ENCODE data around the gene ASPSCR1.

The ASPSCR1 gene

DNA sequence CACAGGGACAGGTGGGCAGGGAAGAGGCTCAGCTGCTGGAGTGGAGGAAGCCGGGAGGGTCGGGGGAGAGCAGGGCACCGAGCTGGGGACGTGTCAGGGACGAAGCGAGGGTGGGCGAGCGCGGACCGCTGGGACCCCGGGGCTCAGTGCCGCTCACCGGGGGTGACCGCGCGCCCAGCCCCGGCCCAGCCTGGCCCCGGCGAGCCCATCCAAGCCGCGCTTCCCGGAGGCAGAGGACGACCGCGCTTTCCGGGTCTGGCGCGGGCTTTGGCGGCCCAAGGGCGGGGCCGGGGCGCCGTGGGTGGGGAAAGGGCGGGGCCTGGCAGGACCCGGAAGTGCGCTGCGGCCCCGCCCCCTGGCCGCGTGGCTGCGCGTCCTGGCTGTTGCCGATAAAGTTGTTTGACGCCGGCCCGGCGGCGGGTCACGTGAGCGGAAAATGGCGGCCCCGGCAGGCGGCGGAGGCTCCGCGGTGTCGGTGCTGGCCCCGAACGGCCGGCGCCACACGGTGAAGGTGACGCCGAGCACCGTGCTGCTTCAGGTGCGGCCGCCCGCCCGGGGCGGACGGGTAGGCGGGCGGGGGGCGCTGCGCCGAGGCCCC is at the start of gene ASPSCR1:
ASPSCR1 (plus strand) TSS at position 419 of the 598 bp plus-strand sequence; CDS start at position 437, 18 bp downstream.
- no peak for FAIRE-seq

- peak; percentile 17 for FAIRE-seq
These were observed 49.5 kb upstream of the ASPSCR1 start, which contains the start of gene MAFG for GRCh38 chr17:81927653-81928543. Gene MAFG (minus strand): TSS chr17:81927735. CDS start chr17:81923185, 4,550 bp downstream.

GRCh38 chr17:81928544-81929252 is 48.7 kb upstream of the ASPSCR1 start:
- no peak for FAIRE-seq

DNA sequence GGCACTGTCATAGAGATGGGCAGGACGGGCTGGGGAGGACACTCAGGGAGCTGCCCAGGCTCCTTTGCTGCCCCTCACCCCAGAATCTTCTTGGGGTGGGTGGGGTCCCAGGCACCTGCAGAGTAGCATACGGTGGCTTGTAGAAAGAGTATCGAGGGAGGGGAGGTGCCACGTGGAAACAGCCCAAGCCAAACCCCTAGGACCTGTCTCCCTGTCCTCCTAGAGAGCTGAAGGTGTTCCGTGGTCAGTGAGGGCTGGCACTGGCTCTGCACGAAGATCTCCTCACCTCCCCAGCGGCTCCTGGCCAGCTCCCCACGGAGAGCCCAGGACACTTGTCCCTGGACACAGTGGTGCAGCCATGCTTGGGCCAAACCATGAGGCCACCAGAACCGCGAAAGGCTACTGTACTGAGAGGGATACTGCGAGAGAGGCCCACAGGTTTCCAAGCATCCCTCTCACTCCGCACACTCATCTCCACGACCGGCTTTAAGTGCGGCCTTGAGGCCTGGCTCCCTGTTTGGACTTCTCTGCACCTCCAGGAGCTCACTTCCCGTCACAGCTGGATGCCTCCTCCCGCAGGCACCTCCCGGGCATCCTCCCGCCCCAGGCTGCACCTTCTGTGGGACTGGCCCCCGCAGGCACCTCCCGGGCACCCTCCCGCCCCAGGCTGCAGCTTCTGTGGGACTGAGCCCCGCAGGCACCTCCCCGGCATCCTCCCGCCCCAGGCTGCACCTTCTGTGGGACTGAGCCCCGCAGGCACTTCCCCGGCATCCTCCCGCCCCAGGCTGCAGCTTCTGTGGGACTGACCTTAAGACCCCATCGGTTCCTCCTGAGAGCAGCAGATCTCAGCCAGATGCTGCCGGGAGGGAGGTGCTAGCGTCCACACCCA is 47.9 kb upstream of the ASPSCR1 start:
- FAIRE-seq = no peak

- FAIRE-seq = no peak
These were observed 47.0 kb upstream of the ASPSCR1 start for GRCh38 chr17:81930142-81931125.

GRCh38 chr17:81931189-81931556 is 46.3 kb upstream of the ASPSCR1 start:
- no peak for FAIRE-seq

GRCh38 chr17:81931557-81932332 is 45.7 kb upstream of the ASPSCR1 start:
- no peak for FAIRE-seq

DNA sequence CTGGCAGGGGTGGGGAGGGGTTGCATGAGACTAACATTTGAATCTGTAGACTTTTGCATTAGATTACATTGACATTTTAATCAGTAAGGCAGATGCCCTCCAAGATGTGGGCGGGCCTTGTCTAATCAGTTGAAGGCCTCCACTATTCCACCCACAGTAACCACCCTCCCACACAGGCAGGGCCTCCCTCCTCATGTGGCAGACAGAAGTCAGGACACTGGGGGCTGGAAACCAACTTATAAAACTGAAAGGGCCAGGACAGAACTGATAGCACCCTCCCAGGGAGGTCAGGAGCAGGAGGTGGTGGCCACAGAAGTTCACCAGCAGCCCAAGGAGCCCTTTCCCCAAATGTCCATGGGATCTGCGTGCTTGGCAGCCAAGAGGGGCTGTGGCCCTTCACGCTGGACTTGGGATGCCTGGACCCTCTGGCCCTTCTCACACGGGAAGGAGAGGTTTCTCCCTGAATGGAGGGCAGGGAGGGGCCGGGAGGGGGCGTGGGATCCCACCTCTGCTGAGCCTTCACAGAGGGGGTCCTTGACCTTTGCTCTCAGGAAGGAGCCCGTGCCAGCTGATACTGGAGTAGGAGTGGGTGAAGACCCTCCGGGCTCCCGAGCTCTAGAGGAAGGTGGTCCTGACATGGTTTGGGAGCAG is 45.0 kb upstream of the ASPSCR1 start:
- FAIRE-seq = no peak

GRCh38 chr17:81933178-81933699 is 44.2 kb upstream of the ASPSCR1 start:
- no peak for FAIRE-seq

DNA sequence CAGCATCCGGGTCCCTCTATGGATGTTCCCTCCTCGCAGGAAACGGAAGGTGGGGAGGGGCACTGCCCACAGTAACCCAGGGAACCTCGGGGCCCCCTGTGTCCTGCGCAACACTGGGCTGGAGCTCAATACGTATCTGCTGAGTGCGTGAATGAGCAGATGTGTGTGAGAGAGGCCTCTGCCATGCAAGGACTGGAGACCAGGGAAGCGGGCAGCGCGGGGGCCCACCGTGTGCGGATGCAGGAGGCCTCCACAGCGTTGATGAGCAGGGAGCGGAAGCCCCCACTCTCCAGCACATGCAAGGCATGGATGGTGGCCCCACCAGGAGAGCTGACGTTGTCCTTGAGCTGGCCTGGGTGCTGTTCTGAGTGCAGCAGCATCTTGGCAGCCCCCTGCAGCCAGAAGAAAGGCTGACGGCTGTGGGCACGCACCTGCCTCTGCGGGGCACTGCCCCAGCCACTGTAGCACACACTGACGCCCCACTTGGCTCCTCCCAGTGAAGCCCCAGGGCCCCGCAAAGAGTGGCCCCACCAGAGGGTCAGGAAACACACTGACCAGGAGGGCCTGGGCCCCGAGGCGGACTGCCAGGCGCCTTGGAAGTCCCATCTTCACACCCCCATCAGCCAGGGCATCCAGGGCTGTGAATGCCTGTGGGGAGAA is 43.2 kb upstream of the ASPSCR1 start:
- FAIRE-seq = no peak

GRCh38 chr17:81934850-81935708 is 42.4 kb upstream of the ASPSCR1 start:
- FAIRE-seq = no peak

DNA sequence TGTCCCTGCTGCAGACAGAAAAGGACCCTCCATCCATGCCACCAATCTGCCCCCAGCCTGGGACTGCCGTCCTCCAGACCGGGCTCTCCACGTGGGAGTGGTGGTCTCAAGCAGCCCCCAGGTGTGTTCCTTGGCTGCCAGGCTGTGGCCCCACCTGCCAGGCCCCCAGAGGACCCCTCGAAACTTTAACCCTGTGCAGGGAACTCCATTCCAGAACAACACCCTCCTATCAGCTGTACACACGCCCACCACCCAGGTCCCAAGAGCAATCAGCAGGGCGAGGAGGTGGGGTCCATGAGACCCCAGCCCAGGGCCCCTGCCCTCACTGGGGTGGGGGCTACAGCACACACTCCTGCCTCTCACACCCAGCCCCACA is 41.7 kb upstream of the ASPSCR1 start:
- FAIRE-seq = no peak

DNA sequence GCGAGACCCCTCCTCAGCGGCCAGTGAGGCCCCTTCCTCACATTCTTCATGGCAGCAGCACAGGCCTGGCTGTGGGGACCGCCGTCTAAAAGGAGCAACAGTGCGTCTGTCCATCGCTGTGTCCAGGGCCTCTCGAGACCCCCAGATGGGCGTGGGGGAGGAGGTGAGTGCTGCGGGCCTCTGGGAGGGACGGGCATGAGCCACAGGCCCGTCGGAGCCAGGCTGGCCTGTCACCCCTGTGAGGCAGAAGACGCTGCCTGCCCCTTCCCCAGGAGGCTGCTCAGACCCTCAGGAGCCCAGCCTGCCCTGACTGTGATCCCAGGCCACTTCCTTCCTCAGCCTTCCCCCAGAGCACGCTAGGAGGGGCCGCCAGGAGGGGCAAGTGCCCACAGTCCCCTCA is 38.2 kb upstream of the ASPSCR1 start:
- no peak for FAIRE-seq

DNA sequence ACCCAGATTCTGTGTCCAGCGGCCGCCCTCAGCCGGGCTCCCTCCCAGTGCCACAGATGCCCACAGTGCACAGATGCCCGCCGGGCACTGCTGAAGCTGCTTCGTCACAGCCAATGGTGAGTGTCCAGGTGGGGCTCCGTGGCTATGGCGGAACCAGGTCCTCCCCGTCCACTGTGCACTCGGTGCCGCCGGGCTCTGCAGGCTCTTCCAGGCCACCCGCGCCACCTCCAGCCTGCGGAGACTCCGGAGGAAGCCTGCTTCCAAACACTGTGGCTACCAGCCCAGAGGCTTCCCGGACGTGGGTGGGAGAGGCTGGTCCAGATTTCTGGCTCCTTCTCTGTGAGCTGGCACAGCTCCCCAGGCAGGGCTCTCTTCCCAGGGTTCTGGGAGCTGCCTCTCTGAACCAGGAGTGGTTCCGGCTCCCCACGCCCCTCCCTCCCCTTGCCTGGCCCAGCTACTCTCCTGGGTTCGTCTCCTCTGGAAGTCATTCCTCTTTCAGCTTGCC is 37.5 kb upstream of the ASPSCR1 start:
- FAIRE-seq = no peak

DNA sequence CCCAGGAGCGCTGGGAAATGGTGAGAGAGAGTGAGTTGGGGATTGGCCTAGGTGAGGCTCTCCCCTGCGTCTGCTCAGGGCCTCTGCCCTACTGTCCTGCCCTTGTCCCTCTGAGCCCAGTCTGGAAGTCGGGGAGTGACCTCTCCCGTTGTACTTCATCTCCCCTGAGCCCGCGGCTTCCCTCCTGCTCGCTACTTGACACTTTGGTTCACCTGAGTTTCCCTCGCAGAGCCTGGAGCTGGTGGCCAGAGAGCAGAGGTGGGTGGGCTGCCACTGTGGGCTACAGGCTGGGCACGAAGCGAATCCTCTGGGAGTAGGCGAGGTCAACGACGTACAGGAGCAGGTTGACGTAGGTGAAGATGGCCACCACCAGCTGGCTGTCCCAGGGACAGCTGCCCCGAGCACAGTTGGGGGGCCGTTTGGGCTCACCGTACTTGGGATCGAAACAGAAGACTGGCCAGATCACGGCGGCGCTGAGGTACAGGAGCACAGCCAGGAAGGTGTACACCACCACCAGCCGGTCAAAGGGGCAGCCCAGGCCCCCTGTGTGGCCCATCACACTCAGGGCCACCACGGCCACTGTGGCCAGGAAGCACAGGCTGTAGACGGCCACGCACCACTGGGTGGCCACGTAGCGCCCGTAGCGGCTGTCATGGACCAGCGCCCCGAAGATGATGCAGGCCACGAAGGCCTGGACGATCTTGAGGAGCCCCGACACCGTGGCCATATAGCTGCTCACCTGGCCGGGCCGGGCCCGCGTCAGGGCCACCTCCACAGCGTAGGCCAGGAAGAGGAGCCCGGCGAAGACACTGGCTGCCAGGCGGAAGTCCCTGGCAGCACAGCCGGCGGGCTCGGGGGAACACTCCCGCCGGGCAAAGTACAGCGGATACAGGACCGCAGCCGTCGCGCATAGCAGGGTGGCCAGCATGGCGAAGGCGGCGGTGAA is 36.6 kb upstream of the ASPSCR1 start:
- no peak for FAIRE-seq

GRCh38 chr17:81941484-81942166 is 35.8 kb upstream of the ASPSCR1 start:
- FAIRE-seq = no peak
